AG10803 (cell line): ENCODE data around the gene SCARB1.
"Not testable (repeated sequence)": the region's sequence is repeated elsewhere in the genome, so short reads cannot be mapped to it uniquely, and the experiment has no call there.

Experiments used
- DNase-seq: peaks from one replicate; pipeline ENCODE4 v3.0.0; 2010; ENCODE audit warnings: low read depth
- H3K4me3 ChIP-seq: 2 replicates; pipeline ENCODE4 v1.5.1; 2011; ENCODE audit warnings: mild to moderate bottlenecking, low read length, control low read depth
- TF ChIP-seq, protein P1 (sequence below): conservative IDR thresholded peaks from 2 replicates; pipeline ENCODE4 v1.5.1; 2011; ENCODE audit warnings: mild to moderate bottlenecking, low read length, control low read depth, inconsistent platforms

SCARB1 gene

DNA sequence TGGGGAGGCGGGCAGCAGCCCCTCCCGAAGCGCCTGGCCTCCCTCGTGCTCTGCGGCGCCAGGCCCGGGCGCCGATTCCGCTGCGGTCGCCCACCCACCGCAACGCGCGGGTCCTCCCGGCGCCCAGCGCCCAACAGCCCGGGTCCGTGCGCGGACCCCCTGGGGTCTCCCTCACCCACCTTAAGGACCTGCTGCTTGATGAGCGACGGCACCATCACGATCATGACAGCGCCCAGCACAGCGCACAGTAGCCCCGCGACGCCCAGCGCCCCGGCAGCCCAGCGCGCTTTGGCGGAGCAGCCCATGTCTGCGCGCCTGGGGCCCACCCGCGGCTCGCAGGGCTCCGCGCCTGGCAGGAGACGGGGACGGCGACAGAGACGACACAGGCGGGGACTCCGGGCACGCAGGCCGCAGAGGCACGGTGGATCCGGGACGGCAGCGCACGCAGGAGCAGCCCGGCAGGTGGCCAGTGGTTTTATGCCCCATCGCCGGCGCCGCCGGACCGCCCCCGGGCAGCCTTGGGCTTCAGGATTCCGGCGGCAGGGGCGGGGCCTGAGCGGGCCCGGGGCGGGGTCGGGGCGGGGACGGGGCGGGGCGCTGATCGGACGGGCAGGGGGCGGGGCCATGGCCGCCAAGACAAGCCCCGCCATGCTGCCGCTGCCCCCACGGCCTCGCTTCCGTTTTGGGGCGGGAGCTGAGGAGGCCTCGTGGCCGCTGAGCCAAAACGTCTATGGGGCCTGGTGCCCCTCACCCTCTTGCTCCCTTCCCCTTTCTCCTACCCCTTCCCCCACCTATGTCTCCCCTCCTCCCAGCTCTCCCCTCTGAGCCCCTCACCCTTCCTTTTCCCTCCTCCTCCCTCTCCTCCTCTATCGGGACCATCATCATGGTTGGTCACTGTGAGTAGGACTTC, at the start of gene SCARB1:
Gene SCARB1 (minus strand): TSS at position 449 of the 910 bp plus-strand sequence. CDS start 144 bp downstream, at position 305.
- TF ChIP-seq, protein P1, sequence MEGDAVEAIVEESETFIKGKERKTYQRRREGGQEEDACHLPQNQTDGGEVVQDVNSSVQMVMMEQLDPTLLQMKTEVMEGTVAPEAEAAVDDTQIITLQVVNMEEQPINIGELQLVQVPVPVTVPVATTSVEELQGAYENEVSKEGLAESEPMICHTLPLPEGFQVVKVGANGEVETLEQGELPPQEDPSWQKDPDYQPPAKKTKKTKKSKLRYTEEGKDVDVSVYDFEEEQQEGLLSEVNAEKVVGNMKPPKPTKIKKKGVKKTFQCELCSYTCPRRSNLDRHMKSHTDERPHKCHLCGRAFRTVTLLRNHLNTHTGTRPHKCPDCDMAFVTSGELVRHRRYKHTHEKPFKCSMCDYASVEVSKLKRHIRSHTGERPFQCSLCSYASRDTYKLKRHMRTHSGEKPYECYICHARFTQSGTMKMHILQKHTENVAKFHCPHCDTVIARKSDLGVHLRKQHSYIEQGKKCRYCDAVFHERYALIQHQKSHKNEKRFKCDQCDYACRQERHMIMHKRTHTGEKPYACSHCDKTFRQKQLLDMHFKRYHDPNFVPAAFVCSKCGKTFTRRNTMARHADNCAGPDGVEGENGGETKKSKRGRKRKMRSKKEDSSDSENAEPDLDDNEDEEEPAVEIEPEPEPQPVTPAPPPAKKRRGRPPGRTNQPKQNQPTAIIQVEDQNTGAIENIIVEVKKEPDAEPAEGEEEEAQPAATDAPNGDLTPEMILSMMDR, result no peak
- H3K4me3 ChIP-seq, result peak within 1 kb of the TSS; percentile 65
- peak; percentile 69 for DNase-seq

- peak overlapping the region; percentile 99 for H3K4me3 ChIP-seq
- DNase-seq, result not testable (repeated sequence)
Measured at GRCh38 chr12:124912529-124913287, 49.0 kb upstream of the SCARB1 start.

DNA sequence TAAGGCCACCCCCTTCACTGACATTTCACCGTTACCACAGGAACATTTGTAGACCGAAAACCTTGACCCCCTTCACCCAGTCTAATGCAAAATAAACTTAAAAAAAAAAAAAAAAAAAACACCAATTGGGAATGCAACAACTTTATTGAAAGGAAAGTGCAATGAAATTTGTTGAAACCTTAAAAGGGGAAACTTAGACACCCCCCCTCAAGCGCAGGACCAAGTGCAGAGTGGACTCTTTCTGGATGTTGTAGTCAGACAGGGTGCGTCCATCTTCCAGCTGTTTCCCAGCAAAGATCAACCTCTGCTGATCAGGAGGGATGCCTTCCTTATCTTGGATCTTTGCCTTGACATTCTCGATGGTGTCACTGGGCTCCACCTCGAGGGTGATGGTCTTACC, 47.9 kb upstream of the SCARB1 start:
- H3K4me3 ChIP-seq, result peak overlapping the region; percentile 60
- not testable (repeated sequence) for DNase-seq

DNA sequence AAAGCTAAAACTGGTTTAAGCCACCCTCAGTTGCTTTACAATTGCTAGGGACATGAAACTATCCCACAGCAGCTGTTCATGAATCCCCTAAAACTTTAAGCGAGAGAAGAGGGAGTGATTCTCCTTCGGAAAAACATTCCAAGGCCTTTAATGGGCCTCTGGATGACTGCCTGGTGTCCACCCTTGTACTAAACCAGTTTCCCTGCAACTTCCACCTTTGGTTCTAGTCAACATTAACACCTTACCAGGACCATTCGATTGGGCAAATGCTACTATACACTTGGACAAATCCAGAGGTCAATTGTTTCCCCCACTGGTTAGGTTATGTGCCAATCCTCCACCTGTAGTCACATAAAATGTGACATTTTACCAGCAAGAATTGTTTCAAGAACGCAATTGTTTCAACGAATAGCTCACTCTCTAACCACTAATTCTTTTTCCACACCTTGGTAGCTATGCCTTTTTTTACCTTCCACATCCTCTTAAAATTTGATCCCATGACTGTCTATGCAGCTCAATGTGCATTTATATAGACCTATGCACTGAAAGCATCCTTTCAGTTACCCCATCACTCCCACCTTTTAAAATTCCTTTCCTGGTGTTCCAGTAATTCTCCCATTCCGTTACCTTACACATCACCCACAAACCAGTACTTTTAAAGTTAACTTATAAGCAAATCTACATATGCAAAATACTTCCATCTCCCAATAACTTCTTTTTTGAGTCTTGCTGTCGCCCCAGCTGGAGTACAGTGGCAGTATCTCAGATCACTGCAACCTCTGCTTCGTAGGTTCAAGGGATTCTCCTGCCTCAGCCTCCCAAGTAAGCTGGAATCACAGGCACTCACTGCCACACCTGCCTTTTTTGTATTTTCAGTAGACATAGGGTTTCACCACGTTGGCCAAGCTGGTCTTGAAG, 47.2 kb upstream of the SCARB1 start:
- TF ChIP-seq, protein P1, result no peak
- DNase-seq, result no peak
- peak overlapping the region; percentile 60 for H3K4me3 ChIP-seq

GRCh38 chr12:124909831-124910560, 46.3 kb upstream of the SCARB1 start:
- TF ChIP-seq, protein P1, result no peak
- DNase-seq, result no peak
- peak overlapping the region; percentile 60 for H3K4me3 ChIP-seq

DNA sequence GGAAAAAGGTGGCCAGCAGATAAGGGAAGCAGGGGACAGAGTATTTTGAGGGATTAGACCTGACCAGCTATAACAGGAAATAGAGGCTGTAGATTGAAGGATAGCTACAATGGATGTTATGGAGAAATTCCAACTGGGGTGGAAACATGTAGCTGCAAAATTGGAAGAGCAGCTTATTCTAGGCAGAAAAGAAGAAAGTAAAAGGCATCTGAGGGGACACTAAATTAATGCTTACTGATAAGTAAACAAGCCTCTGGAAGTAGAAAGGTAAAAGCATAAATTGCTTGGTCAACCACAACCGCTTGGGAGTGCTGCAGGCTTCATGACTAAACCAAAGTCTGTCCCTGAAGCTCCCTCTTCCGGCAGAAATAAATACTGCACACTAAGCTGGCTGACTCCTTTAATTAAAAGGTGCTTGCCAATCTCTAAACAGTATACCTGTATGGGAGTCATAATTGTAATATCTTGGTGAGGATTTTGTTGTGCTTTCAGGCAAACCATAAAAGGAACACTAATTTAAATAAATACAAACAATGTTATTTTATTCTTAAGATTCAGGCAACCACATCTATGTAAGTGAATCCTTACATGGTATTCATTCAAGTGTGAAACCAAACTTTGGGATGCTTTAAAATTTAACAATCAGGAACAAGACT, 43.1 kb upstream of the SCARB1 start:
- peak; percentile 88 for DNase-seq
- no peak overlapping the region for H3K4me3 ChIP-seq
- TF ChIP-seq, protein P1, result peak; percentile 100
